ENCODE results near the gene ITM2A. TPM values are rescaled to one million over a fixed set of nuclear protein-coding genes. Genes with fewer than 3 reads are reported as not detected.

Gene ITM2A
- total and polyA plus RNA-seq, 2 of the 4 experiments (the other 2 are of a cell fraction), result not detected

- H3K18ac ChIP-seq (ENCODE audit: low read depth, low read length), result no peak overlapping the region
- no peak overlapping the region for H3K9ac ChIP-seq (ENCODE audit: low read depth, low read length)
- no peak for DNase-seq
- dilution Hi-C loops (cut with HindIII; ENCODE audit: low sequenced_read_pairs, unreplicated experiment), result no loop called here
- no CpG with 5 or more reads among the region's 1 CpG for WGBS, 2 experiments (ENCODE audit: extremely low coverage in 2 of 2, insufficient read length in 1 of 2)
- no peak overlapping the region for H2AK9ac ChIP-seq (replicated peaks; ENCODE audit: low read depth, low read length, poor library complexity)
- intact Hi-C loops (cut with micrococcal nuclease), result no loop called here
- no peak overlapping the region for H2BK120ac ChIP-seq (ENCODE audit: low read depth, low read length)
- no peak for ATAC-seq (ENCODE audit: low read depth)
- H2BK20ac ChIP-seq (ENCODE audit: low read depth, low read length), result no peak overlapping the region
- no peak overlapping the region for H2AK5ac ChIP-seq (ENCODE audit: low read depth, low read length)
- H3K27me3 ChIP-seq (ENCODE audit: control insufficient read depth, insufficient read depth, low read length), result no peaks in the 10 kb centered on the region
- no peak overlapping the region for H4K5ac ChIP-seq (ENCODE audit: low read depth, low read length)
- no peak overlapping the region for H3K56ac ChIP-seq (ENCODE audit: extremely low read depth, insufficient read depth, low read length)
- POLR2A ChIA-PET (ENCODE audit: unreplicated experiment), result no interaction called here
- no peak overlapping the region for H4K91ac ChIP-seq (ENCODE audit: insufficient read depth, low read depth, low read length)
- H4K8ac ChIP-seq (ENCODE audit: low read depth in 2 of 2, low read length in 2 of 2), result no peak overlapping the region
- H3K9me1 ChIP-seq (ENCODE audit: insufficient read depth, low read length), result no peaks in the 10 kb centered on the region
- no peak overlapping the region for H3K14ac ChIP-seq (replicated peaks; ENCODE audit: low read depth, low read length)
- H3K4me1 ChIP-seq (ENCODE audit: control insufficient read depth, insufficient read depth, low read length), result no peaks in the 10 kb centered on the region
- no peak overlapping the region for H3K4me2 ChIP-seq (ENCODE audit: low read depth, low read length)
- no peak overlapping the region for H3K27ac ChIP-seq (ENCODE audit: insufficient read depth, low read length)
- H2BK5ac ChIP-seq (ENCODE audit: low read depth, low read length, poor library complexity, severe bottlenecking), result no peak overlapping the region
- in situ Hi-C loops (cut with MboI; ENCODE audit: low sequenced_read_pairs), result no loop called here
- no peaks in the 10 kb centered on the region for H3K9me3 ChIP-seq (ENCODE audit: control insufficient read depth, insufficient read depth, low read length)
- H4K20me1 ChIP-seq (ENCODE audit: insufficient read depth, low read length), result no peaks in the 10 kb centered on the region
- no peak overlapping the region for H3K23ac ChIP-seq (ENCODE audit: low read depth, low read length)
- CTCF ChIA-PET, result no interaction called here
- no TSS peak for BruUV-seq (replicated peaks)
- H3K4me3 ChIP-seq (ENCODE audit: insufficient read depth, low read depth, low read length), result no peak overlapping the region
- no peak overlapping the region for H2BK15ac ChIP-seq (ENCODE audit: low read depth, low read length)
- no peaks in the 10 kb centered on the region for H3K79me1 ChIP-seq (ENCODE audit: low read depth in 1 of 2, low read length in 2 of 2)
- no peak overlapping the region for H3K4ac ChIP-seq (ENCODE audit: low read depth, low read length)
- H2AFZ ChIP-seq (replicated peaks; ENCODE audit: low read length, poor library complexity), result no peak overlapping the region
- TF ChIP-seq MXI1 (IDR thresholded peaks at IDR 0.05; ENCODE audit: borderline replicate concordance, low read depth, low read length), result no peak
- no peak for TF ChIP-seq ELK1 (IDR thresholded peaks at IDR 0.05; ENCODE audit: borderline replicate concordance, low read depth, low read length)
- TF ChIP-seq CHD1 (IDR thresholded peaks at IDR 0.05; ENCODE audit: low read depth, low read length), result no peak
- TF ChIP-seq NFE2L2 (IDR thresholded peaks at IDR 0.05; ENCODE audit: low read depth, low read length), result no peak
- TF ChIP-seq POLR2A (IDR thresholded peaks at IDR 0.05; ENCODE audit: low read depth, low read length), result no peak
- TF ChIP-seq RCOR1 (IDR thresholded peaks at IDR 0.05; ENCODE audit: insufficient replicate concordance, low read length), result no peak
- TF ChIP-seq RFX5 (IDR thresholded peaks at IDR 0.05; ENCODE audit: low read depth, low read length), result no peak
- no peak for TF ChIP-seq USF2 (IDR thresholded peaks at IDR 0.05; ENCODE audit: low read depth, low read length)
- TF ChIP-seq BHLHE40 (IDR thresholded peaks at IDR 0.05; ENCODE audit: low read depth, low read length), result no peak
- no peak for TF ChIP-seq MAZ (IDR thresholded peaks at IDR 0.05; ENCODE audit: borderline replicate concordance, low read depth, low read length)
- no peak for TF ChIP-seq CEBPB (IDR thresholded peaks at IDR 0.05; ENCODE audit: low read depth, low read length)
- no peaks in the 10 kb centered on the region for H3K36me3 ChIP-seq (ENCODE audit: control insufficient read depth, insufficient read depth, low read length)
These were observed 4.5 kb upstream of the ITM2A start for GRCh38 chrX:79371640-79372039.

All from IMR-90 (cell line).